PC-9 (cell line): ENCODE data around the gene POT1. TPM values are rescaled to one million over a fixed set of nuclear protein-coding genes. Genes with fewer than 3 reads are reported as not detected.

ENCODE experiments used
- BruUV-seq: library from RNA; stranded (reverse); fragments of 400-500 nt; replicated peaks from 2 replicates; lab custom pipeline; 2021; lab: Mats Ljungman, UMichigan
- CTCF ChIA-PET: fragments of 300-600 bp; sonication (Branson Sonifier 250); formaldehyde crosslinking; loops from one replicate; lab custom pipeline; 2022; ENCODE audit warnings: antibody characterized with exemption; lab: Charles Lee
- POLR2A ChIA-PET: fragments of 300-600 bp; sonication (Branson Sonifier 250); formaldehyde crosslinking; loops from one replicate; lab custom pipeline; 2022; ENCODE audit warnings: antibody characterized with exemption; ENCODE audit not compliant: unreplicated experiment; lab: Charles Lee
- DNase-seq, 2 experiments: peaks; one replicate each; pipeline versions ENCODE4 v3.0.0 to v3.0.0-alpha.2; 2015 to 2022; ENCODE audit warnings: mixed read lengths in 1 of 2
- H2AFZ ChIP-seq: fragments of 200-600 bp; sonication (generic); 2 replicates; pipeline ENCODE4 v1.8.1; 2017; ENCODE audit warnings: antibody characterized with exemption
- H3F3A ChIP-seq: fragments of 200-600 bp; sonication (generic); 2 replicates; pipeline ENCODE4 v1.8.1; 2017; ENCODE audit warnings: antibody characterized with exemption, mild to moderate bottlenecking, low read depth; ENCODE audit not compliant: insufficient read depth
- H3K27ac ChIP-seq: fragments of 200-600 bp; sonication (generic); 2 replicates; pipeline ENCODE4 v1.6.1; 2016; ENCODE audit warnings: mixed run types
- H3K27me3 ChIP-seq: fragments of 200-600 bp; sonication (generic); 2 replicates; pipeline ENCODE4 v1.6.1; 2016; ENCODE audit warnings: low read depth, mixed run types; ENCODE audit not compliant: insufficient read depth
- H3K36me3 ChIP-seq: fragments of 200-600 bp; sonication (generic); 2 replicates; pipeline ENCODE4 v1.6.1; 2016; ENCODE audit warnings: low read depth, mixed run types
- H3K4me1 ChIP-seq: fragments of 200-600 bp; sonication (generic); replicated peaks from 2 replicates; pipeline ENCODE4 v1.6.1; 2016; ENCODE audit warnings: mixed run types; ENCODE audit not compliant: insufficient read depth
- H3K4me2 ChIP-seq: fragments of 200-600 bp; sonication (generic); 2 replicates; pipeline ENCODE4 v1.6.1; 2017; ENCODE audit warnings: mixed run types
- H3K4me3 ChIP-seq: fragments of 200-600 bp; sonication (generic); 2 replicates; pipeline ENCODE4 v1.6.1; 2016; ENCODE audit warnings: mixed run types
- H3K79me2 ChIP-seq: fragments of 200-600 bp; sonication (generic); 2 replicates; pipeline ENCODE4 v1.6.1; 2017; ENCODE audit warnings: low read depth, mixed run types
- H3K9me2 ChIP-seq: fragments of 200-600 bp; sonication (generic); 2 replicates; pipeline ENCODE4 v1.8.1; 2017; ENCODE audit warnings: mild to moderate bottlenecking; ENCODE audit not compliant: insufficient read depth
- H3K9me3 ChIP-seq: fragments of 200-600 bp; sonication (generic); 2 replicates; pipeline ENCODE4 v1.8.1; 2016; ENCODE audit warnings: low read depth; ENCODE audit not compliant: insufficient read depth
- H4K20me1 ChIP-seq: fragments of 200-600 bp; sonication (generic); 2 replicates; pipeline ENCODE4 v1.8.1; 2017; ENCODE audit not compliant: insufficient read depth
- CTCF ChIP-seq: fragments of 200-600 bp; sonication (generic); conservative IDR thresholded peaks from 2 replicates; pipeline ENCODE4 v1.6.1; 2017; ENCODE audit warnings: mixed run types, antibody characterized with exemption, mild to moderate bottlenecking, moderate library complexity
- EZH2 ChIP-seq: fragments of 200-600 bp; sonication (generic); IDR thresholded peaks from 2 replicates; pipeline ENCODE4 v1.8.0; 2017; ENCODE audit warnings: antibody characterized with exemption, low read depth
- intact Hi-C: fragments of 100-400 bp; cut with micrococcal nuclease; formaldehyde crosslinking; loops from one replicate; pipeline ENCODE4 v1.10.0; 2022; ENCODE audit not compliant: unreplicated experiment
- total RNA-seq: library from RNA; stranded (reverse); gene quantifications from 2 replicates; pipeline ENCODE4 v1.2.3, GENCODE V29; 2021

The POT1 gene
- total RNA-seq, 1 experiment from 2014 or later = 46.9 TPM

DNA sequence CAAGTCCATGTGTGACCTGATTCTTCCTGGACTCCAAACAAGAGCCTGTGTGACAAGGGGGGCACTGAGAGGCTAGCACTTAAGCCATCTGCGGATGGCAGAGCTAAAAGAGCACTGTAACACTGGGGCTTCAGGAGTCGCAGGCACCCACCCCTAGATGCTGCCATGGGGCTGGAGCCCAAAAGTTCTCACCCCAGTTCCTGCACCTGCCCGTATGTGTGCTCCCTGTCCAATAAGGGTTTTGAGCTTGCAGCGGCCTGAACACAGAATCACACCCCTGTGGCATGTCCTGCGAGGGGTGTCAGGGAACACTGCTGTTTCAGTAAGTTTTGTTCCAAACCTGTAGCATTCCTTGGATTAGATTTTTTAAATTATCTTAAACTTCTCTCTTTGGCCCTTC is 110.8 kb downstream of the POT1 start:
- Histone ChIP-seq H3K9me2 (no peaks in the 10 kb centered on the region), H3F3A (no peaks in the 10 kb centered on the region), H3K4me3 (no peak overlapping the region), H2AFZ (no peak overlapping the region), H3K4me1 (no peaks in the 10 kb centered on the region), H3K27me3 (no peaks in the 10 kb centered on the region), H3K27ac (no peak overlapping the region), H3K79me2 (no peaks in the 10 kb centered on the region), H3K9me3 (no peaks in the 10 kb centered on the region), H3K36me3 (no peaks in the 10 kb centered on the region), H4K20me1 (no peaks in the 10 kb centered on the region), H3K4me2 (no peak overlapping the region)
- no peak for DNase-seq
- BruUV-seq = no TSS peak
- no peak for TF ChIP-seq CTCF
- TF ChIP-seq EZH2 = no peak
- ChIA-PET POLR2A (no interaction called here), CTCF (no interaction called here)
- intact Hi-C loops = no loop called here

GRCh38 chr7:124813994-124814798 is 115.4 kb downstream of the POT1 start:
- Histone ChIP-seq H2AFZ (no peak overlapping the region), H3K36me3 (no peaks in the 10 kb centered on the region), H3K9me2 (no peaks in the 10 kb centered on the region), H3K4me3 (no peak overlapping the region), H3K4me2 (no peak overlapping the region), H4K20me1 (no peaks in the 10 kb centered on the region), H3K4me1 (no peaks in the 10 kb centered on the region), H3K27me3 (no peaks in the 10 kb centered on the region), H3K9me3 (no peaks in the 10 kb centered on the region), H3F3A (no peaks in the 10 kb centered on the region), H3K79me2 (no peaks in the 10 kb centered on the region), H3K27ac (no peak overlapping the region)
- ChIA-PET CTCF (no interaction called here), POLR2A (no interaction called here)
- no peak for DNase-seq
- TF ChIP-seq CTCF (no peak), EZH2 (no peak)
- BruUV-seq = no TSS peak
- intact Hi-C loops = no loop called here

- no peak for DNase-seq
- no peak for TF ChIP-seq EZH2
- no peak for TF ChIP-seq CTCF
- Histone ChIP-seq H3K9me3 (no peaks in the 10 kb centered on the region), H3K9me2 (no peaks in the 10 kb centered on the region), H3F3A (no peaks in the 10 kb centered on the region), H3K4me1 (no peaks in the 10 kb centered on the region), H2AFZ (no peak overlapping the region), H3K36me3 (no peaks in the 10 kb centered on the region), H3K27me3 (no peaks in the 10 kb centered on the region), H3K4me2 (no peak overlapping the region), H4K20me1 (no peaks in the 10 kb centered on the region; the same call in 1 of the 2 replicates), H3K4me3 (no peak overlapping the region), H3K27ac (no peak overlapping the region), H3K79me2 (no peaks in the 10 kb centered on the region)
- intact Hi-C loops = no loop called here
- ChIA-PET POLR2A (no interaction called here), CTCF (no interaction called here)
- no TSS peak for BruUV-seq
Observed at GRCh38 chr7:124812764-124813163, 116.9 kb downstream of the POT1 start.
